GM12878 (cell line): ENCODE data around the gene NRG3. TPM values are rescaled to one million over a fixed set of nuclear protein-coding genes. Genes with fewer than 3 reads are reported as not detected.

Experiments
- ATAC-seq: fragments of 200-7000 bp; cut with Tn5 transposase; 3 replicates; pipeline ENCODE4 v1.9.1; 2020; ENCODE audit warnings: mild to moderate bottlenecking, moderate library complexity
- BruUV-seq: library from RNA; stranded (reverse); fragments of 400-500 nt; replicated peaks from 2 replicates; lab custom pipeline; 2021; lab: Mats Ljungman, UMichigan
- CTCF ChIA-PET: fragments of 300-600 bp; sonication (Branson Sonifier 250); formaldehyde crosslinking; extraction: SDS; loops from one replicate; lab custom pipeline; 2021; ENCODE audit warnings: inconsistent platforms; lab: Yijun Ruan, JAX
- POLR2A ChIA-PET: fragments of 350-600 bp; formaldehyde crosslinking; extraction: SDS; loops from one replicate; lab custom pipeline; 2021; ENCODE audit warnings: inconsistent platforms; lab: Charles Lee
- RAD21 ChIA-PET: fragments of 300-600 bp; sonication (Branson Sonifier 250); formaldehyde crosslinking; loops from one replicate; lab custom pipeline; 2023; ENCODE audit warnings: antibody characterized with exemption; ENCODE audit not compliant: unreplicated experiment; lab: Charles Lee
- SMC1A ChIA-PET: fragments of 300-600 bp; sonication (Branson Sonifier 250); formaldehyde crosslinking; loops from one replicate; lab custom pipeline; 2023; ENCODE audit not compliant: unreplicated experiment, uncharacterized antibody; lab: Charles Lee
- DNase-seq: peaks from one replicate; pipeline ENCODE4 v3.0.0-alpha.2; 2011; ENCODE audit warnings: low read depth, low spot score
- FAIRE-seq: peaks from 3 replicates; lab custom pipeline; 2011; peaks lifted over from hg19 to GRCh38; lab: Jason Lieb, UNC
- H2AFZ ChIP-seq: 2 replicates; pipeline ENCODE4 v1.6.0; 2011; ENCODE audit warnings: low read depth, low read length, control low read depth; ENCODE audit not compliant: control insufficient read depth
- H3K27ac ChIP-seq: 2 replicates; pipeline ENCODE4 v1.5.1; 2011; ENCODE audit warnings: control low read depth; ENCODE audit not compliant: control insufficient read depth, insufficient read depth
- H3K27me3 ChIP-seq, 2 experiments: replicated peaks in 1 of 2; 2 replicates each; pipeline versions ENCODE4 v1.6.0 to v1.6.1; 2011; ENCODE audit warnings: low read length in 1 of 2; ENCODE audit not compliant: control insufficient read depth in 2 of 2, insufficient read depth in 2 of 2
- H3K36me3 ChIP-seq, 2 experiments: 2 replicates each; pipeline ENCODE4 v1.5.1; 2011; ENCODE audit warnings: low read length in 1 of 2; ENCODE audit not compliant: control insufficient read depth in 2 of 2, insufficient read depth in 2 of 2
- H3K4me1 ChIP-seq: 2 replicates; pipeline ENCODE4 v1.6.1; 2011; ENCODE audit warnings: mild to moderate bottlenecking, low read length, moderate library complexity, mixed read lengths; ENCODE audit not compliant: control insufficient read depth, insufficient read depth
- H3K4me2 ChIP-seq: 2 replicates; pipeline ENCODE4 v1.6.0; 2011; ENCODE audit warnings: control low read depth; ENCODE audit not compliant: control insufficient read depth, insufficient read depth
- H3K4me3 ChIP-seq: fragments of 200-600 bp; sonication (generic); 2 replicates; pipeline ENCODE4 v1.5.1; 2016
- H3K79me2 ChIP-seq: 2 replicates; pipeline ENCODE4 v1.6.0; 2011; ENCODE audit warnings: low read length; ENCODE audit not compliant: control insufficient read depth, insufficient read depth
- H3K9ac ChIP-seq: 2 replicates; pipeline ENCODE4 v1.8.0; 2011; ENCODE audit warnings: low read length, control low read depth, mixed read lengths; ENCODE audit not compliant: control insufficient read depth, insufficient read depth
- H3K9me3 ChIP-seq: replicated peaks from 3 replicates; pipeline ENCODE4 v1.5.1; 2011; ENCODE audit warnings: mild to moderate bottlenecking, low read length; ENCODE audit not compliant: control insufficient read depth, insufficient read depth
- H4K20me1 ChIP-seq: 2 replicates; pipeline ENCODE4 v1.6.0; 2011; ENCODE audit not compliant: control insufficient read depth, insufficient read depth
- ZBTB11 ChIP-seq: fragments of 450-650 bp; formaldehyde crosslinking; IDR thresholded peaks from 2 replicates; pipeline ENCODE4 v1.5.0; 2022; ENCODE audit warnings: mild to moderate bottlenecking, missing genetic modification characterization
- in situ Hi-C: fragments of 300-500 bp; cut with MboI; formaldehyde crosslinking; loops from 9 replicates; pipeline ENCODE4 v1.14.3; 2018; ENCODE audit warnings: mixed read lengths
- intact Hi-C: fragments of 100-400 bp; cut with micrococcal nuclease; formaldehyde crosslinking; loops from one replicate; pipeline ENCODE4 v1.14.2; 2022; ENCODE audit not compliant: unreplicated experiment
- polyA plus RNA-seq, 11 experiments: library from polyadenylated mRNA; depleted of rRNA in 4 of 11; unstranded in 6 of 11; stranded (reverse) in 5 of 11; fragments of >200 nt; fragmentation: Nextera tagmentation in 4 of 11; fragmentation: Illumina TruSeq in 1 of 11; extraction: Ambion mirVana in 4 of 11; extraction: Trizol in 1 of 11; gene quantifications; 1 replicate in 1 of 11; 2 replicates in 10 of 11; pipeline versions ENCODE4 v1.2.1 to v1.2.3, GENCODE V29; 2011 to 2016; ENCODE audit warnings: inconsistent platforms in 2 of 11, missing spikeins in 2 of 11, low read depth in 1 of 11
- total RNA-seq, 4 experiments: library from RNA; depleted of rRNA in 3 of 4; stranded (reverse); fragments of >200 nt in 3 of 4; fragmentation: Illumina TruSeq in 1 of 4; extraction: Trizol in 1 of 4; gene quantifications; 2 replicates each; pipeline versions ENCODE4 v1.2.1 to v1.2.3, GENCODE V29; 2013 to 2021
- TF ChIP-seq, protein P1 (sequence below), 3 experiments: IDR thresholded peaks in 2 of 3; conservative IDR thresholded peaks in 1 of 3; 2 replicates each; pipeline ENCODE4 v1.5.1; 2011; ENCODE audit warnings: low read depth in 3 of 3, low read length in 3 of 3, mild to moderate bottlenecking in 3 of 3, control low read depth in 2 of 3, moderate library complexity in 2 of 3, inconsistent platforms in 1 of 3, mixed read lengths in 1 of 3; ENCODE audit not compliant: control insufficient read depth in 2 of 3, insufficient read depth in 1 of 3; ENCODE audit errors: extremely low read depth in 1 of 3

NRG3 gene
- total and polyA plus RNA-seq, 10 of the 15 experiments (the other 5 are each of a cell fraction or from before 2014, with no cell fraction given), result 0.03 to 0.41 (median 0.17) TPM; not detected in 3

GRCh38 chr10:82757901-82758300, 882.9 kb downstream of the NRG3 start:
- H3K4me1 ChIP-seq, result no peaks in the 10 kb centered on the region
- ATAC-seq (no peak), FAIRE-seq (no peak), DNase-seq (no peak)
- no peaks in the 10 kb centered on the region for H3K9me3 ChIP-seq
- no TSS peak for BruUV-seq
- no peak overlapping the region for H2AFZ ChIP-seq
- no peaks in the 10 kb centered on the region; a peak in 1 of 4 replicates for H3K27me3 ChIP-seq
- TF ChIP-seq ZBTB11 (CRISPR knock-in tag), result no peak
- TF ChIP-seq, protein P1, sequence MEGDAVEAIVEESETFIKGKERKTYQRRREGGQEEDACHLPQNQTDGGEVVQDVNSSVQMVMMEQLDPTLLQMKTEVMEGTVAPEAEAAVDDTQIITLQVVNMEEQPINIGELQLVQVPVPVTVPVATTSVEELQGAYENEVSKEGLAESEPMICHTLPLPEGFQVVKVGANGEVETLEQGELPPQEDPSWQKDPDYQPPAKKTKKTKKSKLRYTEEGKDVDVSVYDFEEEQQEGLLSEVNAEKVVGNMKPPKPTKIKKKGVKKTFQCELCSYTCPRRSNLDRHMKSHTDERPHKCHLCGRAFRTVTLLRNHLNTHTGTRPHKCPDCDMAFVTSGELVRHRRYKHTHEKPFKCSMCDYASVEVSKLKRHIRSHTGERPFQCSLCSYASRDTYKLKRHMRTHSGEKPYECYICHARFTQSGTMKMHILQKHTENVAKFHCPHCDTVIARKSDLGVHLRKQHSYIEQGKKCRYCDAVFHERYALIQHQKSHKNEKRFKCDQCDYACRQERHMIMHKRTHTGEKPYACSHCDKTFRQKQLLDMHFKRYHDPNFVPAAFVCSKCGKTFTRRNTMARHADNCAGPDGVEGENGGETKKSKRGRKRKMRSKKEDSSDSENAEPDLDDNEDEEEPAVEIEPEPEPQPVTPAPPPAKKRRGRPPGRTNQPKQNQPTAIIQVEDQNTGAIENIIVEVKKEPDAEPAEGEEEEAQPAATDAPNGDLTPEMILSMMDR (IDR thresholded peaks at IDR 0.05 in 2 of 3, conservative IDR thresholded peaks at IDR 0.05 in 1 of 3; ENCODE audit: control insufficient read depth in 2 of 3, extremely low read depth in 1 of 3, insufficient read depth in 1 of 3, low read depth in 3 of 3, low read length in 3 of 3), result no peak
- no peak overlapping the region for H3K4me3 ChIP-seq
- in situ Hi-C loops (no loop called here), intact Hi-C loops (no loop called here)
- no peaks in the 10 kb centered on the region for H3K79me2 ChIP-seq
- ChIA-PET POLR2A (no interaction called here), CTCF (no interaction called here), SMC1A (no interaction called here), RAD21 (no interaction called here)
- no peaks in the 10 kb centered on the region for H4K20me1 ChIP-seq
- no peak overlapping the region for H3K9ac ChIP-seq
- H3K27ac ChIP-seq, result no peak overlapping the region
- H3K36me3 ChIP-seq, result no peaks in the 10 kb centered on the region
- no peak overlapping the region for H3K4me2 ChIP-seq
